Vagina (tissue), 2 donors: ENCODE measurements around the gene GAS1. TPM values are rescaled to one million over a fixed set of nuclear protein-coding genes. Genes with fewer than 3 reads are reported as not detected.

Experiments used
- DNase-seq, 2 donors: peaks; one replicate each; pipeline ENCODE4 v3.0.0-alpha.2; 2017; ENCODE audit errors: extremely low spot score in 2 of 2
- H3K27ac ChIP-seq: fragments of 200-600 bp; sonication (generic); one replicate; pipeline ENCODE4 v1.5.1; 2019
- H3K27me3 ChIP-seq: fragments of 200-600 bp; sonication (generic); one replicate; pipeline ENCODE4 v1.5.1; 2019
- H3K36me3 ChIP-seq, 2 donors: fragments of 200-600 bp; sonication (generic); one replicate each; pipeline ENCODE4 v1.5.1; 2017 to 2019
- H3K4me1 ChIP-seq: fragments of 200-600 bp; sonication (generic); one replicate; pipeline ENCODE4 v1.5.1; 2019
- H3K4me3 ChIP-seq, 2 donors: fragments of 200-600 bp; sonication (generic); 1 replicate in 1 of 2; 2 replicates in 1 of 2; pipeline ENCODE4 v1.5.1; 2016 to 2019
- H3K9me3 ChIP-seq: fragments of 200-600 bp; sonication (generic); one replicate; pipeline ENCODE4 v1.5.1; 2019
- POLR2A ChIP-seq, 2 donors: fragments of 450-650 bp; IDR thresholded peaks; one replicate each; pipeline ENCODE4 v1.6.1; 2017; ENCODE audit warnings: antibody characterized with exemption in 2 of 2, mild to moderate bottlenecking in 2 of 2, moderate library complexity in 2 of 2
- POLR2AphosphoS5 ChIP-seq, 2 donors: sonication (generic); formaldehyde crosslinking; IDR thresholded peaks; one replicate each; pipeline ENCODE4 v1.9.0; 2017; ENCODE audit warnings: antibody characterized with exemption in 2 of 2, mild to moderate bottlenecking in 2 of 2, low read depth in 1 of 2; ENCODE audit not compliant: insufficient read depth in 1 of 2
- intact Hi-C: fragments of 100-400 bp; cut with DNase I; formaldehyde crosslinking; loops from one replicate; pipeline ENCODE4 v1.15.1; 2023
- total RNA-seq: library from RNA; depleted of rRNA; stranded (reverse); fragments of >200 nt; gene quantifications from one replicate; pipeline ENCODE4 v1.2.3, GENCODE V29; 2016
- TF ChIP-seq, protein P1 (sequence below), 3 experiments: fragments of 450-650 bp in 2 of 3; fragments of 200-600 bp in 1 of 3; sonication (generic) in 1 of 3; IDR thresholded peaks; one replicate each; pipeline ENCODE4 v1.5.1; 2017 to 2019; ENCODE audit warnings: antibody characterized with exemption in 3 of 3, mild to moderate bottlenecking in 2 of 3, moderate library complexity in 2 of 3

The GAS1 gene
- total RNA-seq, 1 donor from 2014 or later = 163 TPM

GRCh38 chr9:86980802-86981201 is 33.5 kb upstream of the GAS1 start:
- intact Hi-C loops = no loop called here
- Histone ChIP-seq H3K36me3 (no peaks in the 10 kb centered on the region), H3K4me3 (no peak overlapping the region), H3K4me1 (peaks cover 21% of the 10 kb centered on the region), H3K27ac (no peak overlapping the region), H3K9me3 (no peaks in the 10 kb centered on the region), H3K27me3 (no peaks in the 10 kb centered on the region)
- TF ChIP-seq, protein P1, sequence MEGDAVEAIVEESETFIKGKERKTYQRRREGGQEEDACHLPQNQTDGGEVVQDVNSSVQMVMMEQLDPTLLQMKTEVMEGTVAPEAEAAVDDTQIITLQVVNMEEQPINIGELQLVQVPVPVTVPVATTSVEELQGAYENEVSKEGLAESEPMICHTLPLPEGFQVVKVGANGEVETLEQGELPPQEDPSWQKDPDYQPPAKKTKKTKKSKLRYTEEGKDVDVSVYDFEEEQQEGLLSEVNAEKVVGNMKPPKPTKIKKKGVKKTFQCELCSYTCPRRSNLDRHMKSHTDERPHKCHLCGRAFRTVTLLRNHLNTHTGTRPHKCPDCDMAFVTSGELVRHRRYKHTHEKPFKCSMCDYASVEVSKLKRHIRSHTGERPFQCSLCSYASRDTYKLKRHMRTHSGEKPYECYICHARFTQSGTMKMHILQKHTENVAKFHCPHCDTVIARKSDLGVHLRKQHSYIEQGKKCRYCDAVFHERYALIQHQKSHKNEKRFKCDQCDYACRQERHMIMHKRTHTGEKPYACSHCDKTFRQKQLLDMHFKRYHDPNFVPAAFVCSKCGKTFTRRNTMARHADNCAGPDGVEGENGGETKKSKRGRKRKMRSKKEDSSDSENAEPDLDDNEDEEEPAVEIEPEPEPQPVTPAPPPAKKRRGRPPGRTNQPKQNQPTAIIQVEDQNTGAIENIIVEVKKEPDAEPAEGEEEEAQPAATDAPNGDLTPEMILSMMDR (IDR thresholded peaks at IDR 0.05) = no peak
- TF ChIP-seq POLR2A (IDR thresholded peaks at IDR 0.05) (no peak), POLR2AphosphoS5 (IDR thresholded peaks at IDR 0.05; ENCODE audit: insufficient read depth in 1 of 2, low read depth in 1 of 2) (no peak)
- no peak for DNase-seq

GRCh38 chr9:86979657-86980056 is 32.4 kb upstream of the GAS1 start:
- Histone ChIP-seq H3K36me3 (no peaks in the 10 kb centered on the region), H3K27ac (no peak overlapping the region)
- intact Hi-C loops = no loop called here

DNA sequence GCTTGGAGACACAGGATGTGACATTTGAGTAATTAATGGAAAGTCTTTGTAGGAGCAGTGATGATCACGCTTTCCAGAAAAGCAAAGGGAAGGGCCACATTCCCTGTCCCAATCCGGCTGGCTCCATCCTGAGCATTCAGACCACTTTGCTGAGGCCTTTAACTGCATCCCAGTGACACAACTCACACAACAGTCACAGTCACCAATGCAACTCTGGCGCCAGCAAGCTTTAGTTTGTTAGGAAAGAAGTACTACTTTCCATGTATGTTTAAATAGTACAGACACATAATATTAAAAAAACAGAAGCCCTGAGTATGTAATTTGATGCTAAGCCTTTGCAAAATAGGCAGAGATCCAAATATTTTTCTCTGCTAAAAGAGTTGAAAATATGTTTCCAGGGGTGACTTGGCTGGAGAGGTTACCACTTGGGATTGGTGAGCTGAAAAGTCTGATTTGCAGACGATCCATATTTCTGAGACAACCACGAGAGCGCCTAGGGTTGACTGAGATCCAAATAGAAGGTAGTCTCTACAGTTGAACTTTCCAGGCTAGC is 31.7 kb upstream of the GAS1 start:
- no peak for DNase-seq
- intact Hi-C loops = no loop called here
- Histone ChIP-seq H3K9me3 (no peaks in the 10 kb centered on the region), H3K27ac (no peak overlapping the region), H3K36me3 (no peaks in the 10 kb centered on the region), H3K27me3 (no peaks in the 10 kb centered on the region), H3K4me3 (no peak overlapping the region), H3K4me1 (peaks cover 15% of the 10 kb centered on the region)
- TF ChIP-seq POLR2AphosphoS5 (IDR thresholded peaks at IDR 0.05; ENCODE audit: insufficient read depth in 1 of 2, low read depth in 1 of 2) = no peak
- TF ChIP-seq, protein P1 (IDR thresholded peaks at IDR 0.05) = no peak
- no peak for TF ChIP-seq POLR2A (IDR thresholded peaks at IDR 0.05)

More at GRCh38 chr9:86979657-86980056, 32.4 kb upstream of the GAS1 start:
- no peaks in the 10 kb centered on the region for H3K27me3 ChIP-seq
- no peak overlapping the region for H3K4me3 ChIP-seq
- no peaks in the 10 kb centered on the region for H3K9me3 ChIP-seq
- no peak for DNase-seq
- TF ChIP-seq, protein P1 (IDR thresholded peaks at IDR 0.05) = no peak
- TF ChIP-seq POLR2AphosphoS5 (IDR thresholded peaks at IDR 0.05; ENCODE audit: insufficient read depth in 1 of 2, low read depth in 1 of 2) (no peak), POLR2A (IDR thresholded peaks at IDR 0.05) (no peak)
- peaks cover 21% of the 10 kb centered on the region for H3K4me1 ChIP-seq

- H3K4me1 ChIP-seq = peaks cover 10% of the 10 kb centered on the region
- H3K9me3 ChIP-seq = no peaks in the 10 kb centered on the region
- no peak for TF ChIP-seq POLR2AphosphoS5 (IDR thresholded peaks at IDR 0.05; ENCODE audit: insufficient read depth in 1 of 2, low read depth in 1 of 2)
- TF ChIP-seq, protein P1 (IDR thresholded peaks at IDR 0.05) = no peak
- no peak for TF ChIP-seq POLR2A (IDR thresholded peaks at IDR 0.05)
- no peaks in the 10 kb centered on the region for H3K36me3 ChIP-seq
- no peak for DNase-seq
- H3K27me3 ChIP-seq = no peaks in the 10 kb centered on the region
- intact Hi-C loops = no loop called here
- H3K27ac ChIP-seq = no peak overlapping the region
- no peak overlapping the region for H3K4me3 ChIP-seq
Observed at GRCh38 chr9:86978413-86978812, 31.1 kb upstream of the GAS1 start.

- Histone ChIP-seq H3K4me3 (no peak overlapping the region), H3K4me1 (no peaks in the 10 kb centered on the region), H3K27ac (no peak overlapping the region), H3K36me3 (no peaks in the 10 kb centered on the region), H3K9me3 (no peaks in the 10 kb centered on the region), H3K27me3 (no peaks in the 10 kb centered on the region)
- intact Hi-C loops = no loop called here
- TF ChIP-seq POLR2AphosphoS5 (IDR thresholded peaks at IDR 0.05; ENCODE audit: insufficient read depth in 1 of 2, low read depth in 1 of 2) (no peak), POLR2A (IDR thresholded peaks at IDR 0.05) (no peak)
- TF ChIP-seq, protein P1 (IDR thresholded peaks at IDR 0.05) = no peak
- DNase-seq = no peak
Observed at GRCh38 chr9:86977205-86977835, 30.0 kb upstream of the GAS1 start.
